HG02938 (cell line): Measurements from ENCODE around the gene VSIG4.

ENCODE experiments used
- ATAC-seq: cut with Tn5 transposase; IDR thresholded peaks from one replicate; pipeline ENCODE4 v1.9.1; 2021; ENCODE audit warnings: mild to moderate bottlenecking, moderate library complexity; ENCODE audit not compliant: unreplicated experiment

Gene VSIG4

DNA sequence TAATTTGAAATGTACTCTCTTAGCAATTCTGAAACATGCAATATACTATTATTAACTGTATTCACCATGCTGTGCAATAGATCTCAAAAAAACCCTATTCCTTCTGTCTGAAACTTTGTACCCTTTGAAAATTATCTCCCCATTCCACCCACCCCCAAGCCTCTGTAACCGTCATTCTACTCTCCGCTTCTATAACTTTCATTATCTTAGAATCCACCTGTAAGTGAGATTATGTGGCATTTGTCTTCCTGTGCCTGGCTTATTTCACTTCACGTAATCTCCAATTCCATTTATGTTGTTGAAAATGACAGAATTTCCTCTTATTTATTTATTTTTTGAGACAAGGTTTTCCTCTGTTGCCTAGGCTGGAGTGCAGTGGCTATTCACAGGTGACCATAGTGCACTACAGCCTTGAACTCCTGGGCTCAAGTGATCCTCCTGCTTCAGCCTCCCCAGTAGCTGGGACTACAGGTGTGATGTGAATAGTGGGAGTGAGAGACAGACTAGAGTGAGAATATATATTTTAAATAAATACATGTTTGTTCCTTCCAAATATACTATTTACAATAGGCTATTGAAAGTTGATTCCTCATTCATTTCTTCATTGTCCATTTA lies 30.5 kb downstream of the VSIG4 start:
- no peak for ATAC-seq

DNA sequence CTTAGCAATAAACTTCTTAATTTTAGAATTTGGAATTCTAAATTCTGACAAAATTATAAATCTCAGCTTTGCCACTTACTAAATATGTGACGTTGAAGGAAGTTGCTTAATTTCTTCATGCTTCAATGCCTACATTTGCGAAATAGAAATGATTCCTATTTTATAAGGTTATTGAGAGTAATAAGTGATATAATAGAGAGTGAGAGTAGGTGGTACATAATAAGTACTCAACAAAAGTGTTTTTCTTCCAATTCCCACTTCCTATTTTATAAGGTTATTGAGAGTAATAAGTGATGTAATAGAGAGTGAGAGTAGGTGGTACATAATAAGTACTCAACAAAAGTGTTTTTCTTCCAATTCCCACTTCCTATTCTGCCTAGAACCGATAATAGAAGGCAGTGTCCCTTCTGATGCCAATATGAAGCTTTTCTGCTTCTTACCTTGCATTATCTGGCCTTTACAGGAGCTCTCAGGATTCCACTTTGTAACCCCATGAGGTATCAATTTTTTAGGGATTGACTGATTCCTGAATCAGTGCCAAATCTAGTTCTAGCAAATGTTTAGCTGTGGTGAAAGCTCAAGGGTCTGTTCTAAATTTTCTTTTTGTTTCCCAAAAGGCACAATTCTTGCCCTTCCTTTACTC lies 31.4 kb downstream of the VSIG4 start:
- ATAC-seq = no peak

DNA sequence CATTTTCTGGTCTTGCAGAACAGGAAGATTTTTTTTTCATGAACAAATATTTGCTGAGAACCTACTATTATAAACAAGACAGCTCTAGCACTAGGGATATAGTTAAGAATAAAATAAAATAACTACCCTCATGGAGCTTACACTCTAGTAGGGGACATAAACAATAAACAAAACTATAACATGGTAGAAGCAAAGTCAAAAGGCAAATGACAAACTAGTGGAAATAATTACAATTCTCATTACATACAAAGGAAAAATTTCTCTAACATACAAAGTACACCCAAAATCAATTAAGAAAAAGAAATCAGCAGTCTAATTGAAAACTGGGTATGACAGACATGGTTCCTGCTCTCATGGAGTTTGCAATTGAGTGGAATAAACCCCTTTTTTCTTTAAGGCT lies 32.0 kb downstream of the VSIG4 start:
- no peak for ATAC-seq

DNA sequence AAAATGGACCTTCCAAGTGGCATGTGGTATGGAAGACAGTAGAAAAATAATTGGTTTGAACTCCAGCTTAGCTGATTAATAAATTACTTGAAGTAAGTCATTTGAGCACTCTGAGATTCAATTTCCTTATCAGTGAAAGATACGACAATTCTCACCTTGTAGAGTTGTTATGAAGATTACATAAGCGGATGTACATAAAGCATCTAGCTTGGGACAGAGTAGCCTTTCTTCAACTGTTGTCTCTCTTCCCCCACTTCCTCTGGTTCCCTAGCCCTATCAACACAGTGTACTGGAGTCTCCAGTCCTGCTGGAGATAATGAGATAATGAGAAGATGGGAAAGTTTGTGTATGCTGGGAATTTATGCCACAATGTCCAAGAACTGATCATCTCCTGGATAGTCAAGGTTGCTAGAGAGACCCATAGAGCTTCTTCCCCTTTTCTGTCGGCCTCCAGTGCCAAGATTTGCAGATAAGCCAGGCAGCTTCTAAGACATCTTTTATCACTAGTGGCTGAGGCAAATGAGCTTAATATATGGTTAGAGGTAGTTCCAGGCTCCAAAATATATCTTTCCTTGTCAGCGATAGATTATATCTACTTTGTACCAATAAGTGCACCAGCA lies 33.9 kb downstream of the VSIG4 start:
- ATAC-seq = no peak

DNA sequence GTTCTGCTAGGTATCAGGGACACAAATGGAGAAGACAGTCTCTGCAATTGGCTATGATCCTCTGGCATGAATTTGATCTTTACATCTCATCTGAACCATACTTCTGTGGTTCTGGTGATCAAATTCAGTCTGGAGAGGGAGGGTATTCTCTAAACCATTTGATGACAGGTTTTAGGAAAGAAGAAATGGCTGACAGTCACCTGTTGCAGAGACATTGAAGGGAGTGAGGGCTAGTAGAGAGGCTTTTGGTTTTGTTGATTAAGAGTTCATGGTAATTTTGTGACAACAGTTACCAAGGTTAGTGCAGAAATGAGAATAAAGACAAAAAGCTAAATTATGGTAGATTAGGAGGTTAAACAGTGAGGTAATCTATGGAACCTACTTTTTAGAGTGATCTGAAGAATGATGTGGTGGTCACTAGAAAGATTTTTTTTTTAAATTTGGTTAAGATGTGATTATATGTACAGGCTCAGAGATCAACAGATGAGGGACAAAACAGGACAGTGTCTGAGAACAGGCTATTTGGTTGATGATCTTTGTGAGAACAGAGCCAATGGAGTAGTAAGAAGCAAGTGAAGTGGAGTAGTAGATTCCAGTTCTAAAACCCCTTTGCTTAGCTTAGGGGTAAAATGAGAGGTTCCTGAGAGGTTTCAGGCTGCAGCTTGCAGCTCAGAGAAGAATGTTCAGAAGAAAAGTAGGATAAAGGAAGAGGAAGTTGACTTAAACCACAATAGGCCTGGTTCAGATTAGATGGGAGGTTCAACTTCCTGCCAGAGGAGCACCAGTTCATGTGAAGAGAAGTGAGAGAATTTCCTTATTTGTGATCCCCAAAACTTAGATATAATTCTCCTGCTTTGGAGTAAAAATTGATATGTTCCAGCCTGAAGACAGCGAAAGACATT lies 34.7 kb downstream of the VSIG4 start:
- ATAC-seq = no peak

DNA sequence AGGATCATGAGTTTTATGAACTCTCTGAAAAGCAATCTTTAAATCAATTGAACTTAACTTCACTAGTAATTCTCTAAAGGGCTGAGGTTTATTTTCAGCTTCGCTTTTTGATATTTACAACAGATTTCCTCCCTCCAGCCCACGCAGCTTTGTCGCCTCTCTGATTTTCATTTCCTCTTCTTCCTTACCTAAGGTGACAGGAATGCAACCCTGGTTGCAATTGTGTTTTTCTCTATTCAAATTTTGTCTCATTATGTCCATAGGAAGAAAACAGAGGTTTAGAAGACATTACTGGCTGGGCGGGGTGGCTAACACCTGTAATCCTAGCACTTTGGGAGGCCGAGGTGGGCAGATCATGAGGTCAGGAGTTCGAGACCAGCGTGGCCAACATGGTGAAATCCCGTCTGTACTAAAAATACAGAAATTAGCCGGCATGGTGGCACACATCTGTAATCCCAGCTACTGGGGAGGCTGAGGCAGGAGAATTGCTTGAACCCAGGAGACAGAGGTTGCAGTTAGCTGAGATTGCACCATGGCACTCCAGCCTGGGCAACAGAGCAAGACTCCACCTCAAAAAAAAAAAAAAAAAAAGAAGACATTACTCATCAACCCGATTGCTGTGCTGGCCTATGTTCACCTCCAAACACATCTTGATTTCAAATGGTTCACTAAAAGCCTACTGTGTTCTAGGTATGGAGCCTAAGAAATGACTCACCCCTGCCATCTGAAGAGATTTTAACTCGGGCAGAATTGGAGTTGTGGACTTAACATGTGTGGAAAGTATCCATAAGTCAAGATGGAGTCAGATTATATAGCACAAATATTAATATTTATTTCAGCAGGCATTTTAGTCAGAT lies 36.8 kb downstream of the VSIG4 start:
- no peak for ATAC-seq

DNA sequence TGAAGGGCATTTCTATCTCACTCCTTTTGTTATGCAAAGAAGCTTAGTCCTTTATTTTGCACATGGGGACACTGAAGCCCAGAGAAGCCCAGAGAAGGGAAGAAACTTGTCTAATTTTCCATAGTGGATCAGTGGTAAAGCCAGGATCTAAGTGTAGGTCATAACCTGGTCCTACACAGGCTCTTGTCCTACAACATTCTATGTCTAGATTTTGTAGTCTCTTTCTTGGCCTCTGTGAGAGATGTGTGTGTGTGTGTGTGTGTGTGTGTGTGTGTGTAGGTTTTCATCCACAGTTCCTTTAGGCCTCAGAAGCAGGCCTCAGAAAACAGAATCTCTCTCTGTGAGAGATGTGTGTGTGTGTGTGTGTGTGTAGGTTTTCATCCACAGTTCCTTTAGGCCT lies 38.3 kb downstream of the VSIG4 start:
- no peak for ATAC-seq

DNA sequence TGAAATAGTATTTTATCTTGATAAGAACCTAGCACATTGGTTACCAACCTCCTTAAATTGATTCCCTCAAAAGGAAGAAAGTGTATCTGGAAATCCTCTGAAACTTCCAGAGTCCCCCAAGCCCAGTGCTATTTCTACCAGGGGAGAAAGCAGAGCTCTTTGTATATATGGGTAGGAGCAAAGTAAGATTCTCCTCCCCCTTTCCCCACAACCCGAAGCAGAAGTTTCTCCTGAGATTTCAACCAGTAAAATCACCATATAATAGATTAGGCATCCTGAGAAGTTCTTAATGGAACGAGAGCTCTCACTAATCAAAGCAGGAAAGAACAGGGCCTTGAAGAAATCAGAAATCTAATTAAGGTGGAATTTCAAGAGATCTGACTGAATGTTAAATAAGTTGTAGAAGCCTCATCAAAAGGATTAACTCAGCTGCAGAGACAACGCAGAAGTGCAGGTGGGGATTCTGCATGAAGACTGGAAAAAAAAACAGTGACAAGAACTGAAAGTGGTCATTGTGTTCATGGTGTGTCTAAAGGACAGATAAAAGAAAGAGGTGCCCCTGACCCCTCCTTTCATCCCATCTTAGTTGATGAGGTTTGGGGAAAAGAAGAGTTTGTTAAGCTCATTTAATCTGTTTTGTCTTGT lies 39.1 kb downstream of the VSIG4 start:
- ATAC-seq = no peak

DNA sequence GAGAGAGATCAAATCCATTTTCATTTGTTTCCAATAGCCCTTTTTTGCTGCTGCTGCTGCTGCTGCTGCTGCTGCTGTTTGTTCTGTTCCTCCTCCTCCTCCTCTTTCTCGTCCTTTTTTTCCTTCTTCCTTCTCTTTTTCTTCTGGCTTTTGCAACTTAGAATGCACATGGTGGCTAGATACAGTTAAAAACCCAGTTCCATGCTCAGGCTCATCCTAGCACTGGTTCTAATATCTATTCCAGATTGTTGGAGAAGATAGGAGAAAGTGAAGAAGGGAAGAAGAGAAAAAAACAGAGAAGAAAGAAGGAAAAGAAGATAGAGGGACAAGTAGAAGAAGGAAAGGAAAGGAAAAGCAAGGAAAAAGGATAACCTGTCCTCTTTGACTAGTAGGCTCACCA lies 39.7 kb downstream of the VSIG4 start:
- ATAC-seq = no peak

DNA sequence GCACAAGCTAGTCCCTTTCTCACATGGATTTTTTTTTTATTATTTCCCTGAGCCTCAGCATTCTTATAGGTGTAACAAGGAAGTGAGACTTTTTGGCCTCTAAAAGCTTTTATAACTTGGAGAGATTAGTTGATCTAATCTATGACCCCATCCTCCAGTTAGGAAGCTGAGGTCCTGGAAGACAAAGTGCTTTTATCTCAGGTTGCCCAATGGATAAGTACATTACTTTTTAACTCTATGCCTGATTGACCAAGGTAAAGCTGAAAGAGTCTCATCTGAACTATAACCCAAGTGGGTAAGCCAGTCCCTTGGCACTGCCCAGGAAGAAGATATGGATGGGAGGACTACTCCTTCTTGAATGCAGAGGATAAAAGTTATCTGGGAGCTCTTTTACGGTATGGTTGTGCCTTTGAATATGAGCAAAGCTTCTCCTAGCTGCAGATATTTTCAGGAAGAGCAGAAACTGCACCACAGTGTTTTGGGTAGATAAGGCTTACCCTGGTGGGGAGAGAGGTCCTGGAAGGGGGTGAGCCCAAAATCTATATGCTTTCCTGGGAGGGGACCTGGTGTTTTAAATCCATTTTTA lies 40.2 kb downstream of the VSIG4 start:
- ATAC-seq = no peak

DNA sequence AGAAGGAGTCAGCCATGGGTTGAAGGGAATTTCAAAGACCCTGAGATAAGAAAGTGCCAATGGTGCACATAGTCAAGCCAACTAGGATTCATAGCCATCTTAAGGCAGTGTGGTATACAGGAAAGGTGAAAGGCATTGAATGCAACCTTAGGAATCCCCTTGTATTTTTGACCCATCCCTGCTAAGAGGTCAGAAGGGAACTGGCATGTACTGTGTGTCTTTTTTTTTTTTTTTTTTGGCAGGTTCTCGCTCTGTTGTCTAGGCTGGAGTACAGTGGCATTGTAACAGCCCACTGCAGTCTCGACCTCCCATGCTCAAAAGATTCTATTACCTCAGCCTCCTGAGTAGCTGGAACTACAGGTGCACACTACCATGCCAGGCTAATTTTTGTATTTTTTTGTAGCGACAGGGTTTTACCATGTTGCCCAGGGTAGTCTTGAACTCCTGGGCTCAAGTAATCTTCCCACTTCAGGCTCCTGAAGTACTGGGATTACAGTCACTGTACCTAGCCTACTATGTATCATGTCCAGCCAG lies 40.8 kb downstream of the VSIG4 start:
- no peak for ATAC-seq

DNA sequence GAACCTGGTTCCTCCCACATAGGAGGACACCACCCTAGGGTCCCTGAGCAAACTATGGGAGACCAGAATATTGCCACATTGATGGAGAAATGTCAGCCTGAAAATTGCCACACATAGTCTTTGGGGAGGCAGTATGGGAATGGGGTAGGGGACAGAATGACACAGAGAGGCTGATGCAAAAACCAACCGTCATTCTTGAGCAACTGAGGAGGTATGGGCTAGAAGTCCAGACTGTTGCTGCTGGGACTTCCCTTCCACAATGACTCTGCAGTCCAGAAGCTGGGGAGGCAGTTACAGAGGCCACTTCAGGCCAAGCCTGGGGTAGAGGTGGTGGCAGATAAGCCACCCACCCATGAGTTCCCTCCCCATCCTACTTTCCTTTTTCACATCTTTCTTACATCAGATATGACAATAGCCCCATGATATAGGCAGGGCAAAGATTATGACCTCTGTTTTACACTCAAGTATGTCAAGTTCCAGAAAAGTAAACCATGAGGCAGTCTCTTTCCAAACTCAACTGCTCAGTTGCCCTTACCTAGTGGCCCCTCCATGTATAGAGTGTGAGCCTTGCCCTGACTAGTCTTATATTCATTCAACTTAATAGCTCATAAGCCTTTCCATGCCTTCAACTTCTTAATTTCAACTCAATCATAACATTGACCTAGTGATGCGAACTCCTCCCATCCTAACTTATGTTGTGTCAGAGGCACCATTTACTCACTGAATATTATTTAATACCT lies 41.7 kb downstream of the VSIG4 start:
- no peak for ATAC-seq

DNA sequence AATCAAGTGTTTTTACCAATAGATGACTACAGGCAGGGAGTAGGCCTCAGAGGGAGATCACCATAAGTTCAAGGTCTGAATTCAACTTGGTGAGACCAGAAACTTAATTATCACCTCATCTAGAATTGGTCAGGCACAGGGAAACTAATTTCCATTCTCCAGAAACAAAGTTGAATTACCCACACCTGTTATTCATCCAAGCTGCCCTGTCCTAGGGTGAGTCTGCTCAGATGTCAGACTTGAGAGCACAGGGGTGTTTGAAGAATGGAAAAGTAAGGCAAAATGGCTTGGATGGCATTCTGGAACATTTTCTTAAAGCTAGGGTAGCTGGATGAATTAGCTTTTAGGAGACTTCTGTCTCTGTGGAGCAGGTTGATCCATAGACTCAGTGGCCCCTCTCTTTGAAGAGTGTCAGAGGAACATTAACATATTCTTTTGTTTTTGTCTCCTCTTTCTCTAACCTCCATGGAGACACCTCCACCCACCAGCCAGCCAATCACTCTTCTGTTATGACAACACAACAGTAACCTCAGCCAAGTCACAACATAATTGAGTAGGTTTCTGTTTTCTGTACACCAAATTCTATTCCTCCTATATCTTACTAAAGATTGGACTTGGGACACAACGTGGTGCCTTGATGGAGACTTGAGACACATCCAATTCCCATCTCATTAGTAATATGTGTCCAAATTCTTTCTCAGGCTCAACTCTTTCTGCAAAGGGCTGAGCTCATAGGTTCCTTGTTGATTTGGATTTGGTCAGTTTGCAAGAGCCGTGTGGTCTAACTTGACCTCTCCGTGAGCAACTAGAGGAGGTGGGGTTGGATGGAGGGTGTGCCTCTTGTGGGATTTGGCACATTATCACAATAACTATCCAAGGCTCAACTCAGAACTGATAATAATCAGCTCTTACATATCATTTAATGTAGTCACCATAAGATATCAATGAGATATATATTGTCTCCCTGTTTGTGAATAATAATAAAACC lies 45.1 kb downstream of the VSIG4 start:
- no peak for ATAC-seq

DNA sequence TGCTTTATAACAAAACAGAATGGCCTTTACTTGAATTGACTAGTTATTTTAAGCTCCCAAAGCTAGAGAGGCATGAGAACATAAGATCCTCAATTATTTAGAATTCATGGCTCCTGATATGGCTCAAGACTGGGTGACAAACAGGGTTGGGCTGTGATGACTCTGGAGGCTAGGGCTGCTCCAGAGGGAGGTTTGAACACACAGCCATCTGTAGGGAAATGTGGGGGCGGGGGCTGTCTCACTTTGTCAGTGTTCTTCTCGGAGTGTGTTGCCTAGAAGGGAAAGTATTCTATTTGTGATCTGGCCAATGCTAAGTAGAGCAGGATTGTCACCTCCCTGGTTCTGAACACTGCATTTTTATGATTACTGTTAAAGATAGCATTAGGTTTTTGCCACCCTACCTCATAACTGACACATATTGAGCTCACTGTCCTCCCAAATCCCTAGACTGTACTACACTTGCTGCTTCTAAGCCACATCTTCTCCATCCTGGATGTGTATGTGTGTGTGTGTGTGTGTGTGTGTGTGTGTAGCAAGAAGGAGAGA lies 45.9 kb downstream of the VSIG4 start:
- ATAC-seq = no peak

DNA sequence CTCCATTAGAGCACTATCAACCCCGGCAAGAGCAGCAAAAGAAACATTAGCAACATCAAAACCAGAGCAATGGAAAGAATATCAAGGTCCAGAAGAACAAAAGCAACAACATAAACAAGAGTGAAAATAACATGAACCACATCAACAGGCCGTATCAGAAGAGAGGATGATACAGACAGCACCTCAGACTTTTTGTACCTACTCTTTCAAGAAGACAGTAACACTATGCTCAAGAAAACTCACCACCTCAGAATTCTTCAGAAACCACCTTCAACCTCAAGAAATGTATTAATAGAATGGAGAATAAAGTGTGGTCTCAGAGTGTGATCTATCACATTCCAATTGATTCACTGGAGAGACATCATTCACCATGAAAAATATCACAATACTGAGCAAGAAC lies 46.5 kb downstream of the VSIG4 start:
- ATAC-seq = no peak

DNA sequence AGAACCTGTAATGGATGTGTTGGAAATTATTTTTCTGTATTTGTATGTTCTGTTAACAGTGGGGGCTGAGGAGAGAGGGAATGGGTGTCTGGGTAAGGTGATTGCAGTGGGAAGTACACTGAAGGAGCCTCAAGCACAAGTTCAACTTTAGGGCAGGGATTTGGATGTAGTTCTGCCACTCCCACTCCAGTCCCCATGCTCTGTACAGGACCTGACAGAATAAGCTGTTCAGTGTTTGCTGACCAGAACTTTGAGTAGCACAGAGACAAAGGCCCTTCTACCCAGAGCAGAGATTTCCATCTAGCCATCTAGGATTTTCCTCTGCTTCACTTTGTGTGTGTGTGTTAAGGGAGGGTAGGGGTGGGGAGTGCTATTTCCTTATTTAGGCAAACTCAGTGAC lies 49.2 kb downstream of the VSIG4 start:
- no peak for ATAC-seq

DNA sequence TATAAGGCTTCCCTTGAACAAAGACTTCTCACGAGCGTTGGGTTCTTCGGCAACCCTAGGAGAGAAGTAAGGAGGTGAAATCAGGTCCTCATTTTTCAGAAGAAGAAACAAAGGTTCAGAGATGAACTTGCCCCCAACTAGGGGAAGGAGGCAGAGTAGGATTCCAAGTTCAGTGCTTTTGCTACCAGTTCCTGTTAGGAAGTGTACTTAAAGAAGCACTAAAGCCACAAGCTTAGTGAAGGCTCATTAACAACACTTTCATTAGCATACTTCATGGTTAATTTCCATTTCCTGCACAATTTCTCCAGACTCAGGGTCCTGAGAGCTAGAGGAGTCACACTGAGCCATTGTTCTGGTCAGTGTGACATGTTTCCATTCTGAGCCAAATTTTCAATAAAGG lies 52.1 kb downstream of the VSIG4 start:
- ATAC-seq = no peak
